ENCODE results near the gene VPS9D1. TPM values are rescaled to one million over a fixed set of nuclear protein-coding genes. Genes with fewer than 3 reads are reported as not detected.

Gene VPS9D1
- total and polyA plus RNA-seq, 4 donors = 3.6 to 7.2 (median 4.1) TPM

DNA sequence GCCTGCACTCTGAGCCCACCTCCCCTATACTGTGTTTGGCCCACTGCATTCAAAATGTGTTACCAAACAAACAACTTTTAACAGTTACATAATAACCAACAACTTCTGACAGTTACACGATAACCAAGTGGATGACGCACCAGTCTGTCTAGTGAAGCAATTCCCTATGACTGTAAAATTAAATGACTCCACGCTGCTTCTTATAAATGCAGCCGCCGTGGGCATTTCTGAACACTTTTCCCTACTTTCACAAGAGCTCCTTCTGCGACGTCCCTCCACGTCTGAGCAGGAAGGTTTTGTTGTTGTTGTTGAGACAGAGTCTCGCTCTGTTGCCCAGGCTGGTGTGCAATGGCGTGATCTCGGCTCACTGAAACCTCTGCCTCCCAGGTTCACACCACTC is 28.2 kb upstream of the VPS9D1 start:
- TF ChIP-seq EGR1 (IDR thresholded peaks at IDR 0.05; ENCODE audit: low read depth in 2 of 2) (no peak), SP1 (IDR thresholded peaks at IDR 0.05) (no peak), RXRA (IDR thresholded peaks at IDR 0.05) (no peak), HNF4A (conservative IDR thresholded peaks at IDR 0.05) (no peak), NR2F2 (IDR thresholded peaks at IDR 0.05) (no peak)
- TF ChIP-seq, protein P1, sequence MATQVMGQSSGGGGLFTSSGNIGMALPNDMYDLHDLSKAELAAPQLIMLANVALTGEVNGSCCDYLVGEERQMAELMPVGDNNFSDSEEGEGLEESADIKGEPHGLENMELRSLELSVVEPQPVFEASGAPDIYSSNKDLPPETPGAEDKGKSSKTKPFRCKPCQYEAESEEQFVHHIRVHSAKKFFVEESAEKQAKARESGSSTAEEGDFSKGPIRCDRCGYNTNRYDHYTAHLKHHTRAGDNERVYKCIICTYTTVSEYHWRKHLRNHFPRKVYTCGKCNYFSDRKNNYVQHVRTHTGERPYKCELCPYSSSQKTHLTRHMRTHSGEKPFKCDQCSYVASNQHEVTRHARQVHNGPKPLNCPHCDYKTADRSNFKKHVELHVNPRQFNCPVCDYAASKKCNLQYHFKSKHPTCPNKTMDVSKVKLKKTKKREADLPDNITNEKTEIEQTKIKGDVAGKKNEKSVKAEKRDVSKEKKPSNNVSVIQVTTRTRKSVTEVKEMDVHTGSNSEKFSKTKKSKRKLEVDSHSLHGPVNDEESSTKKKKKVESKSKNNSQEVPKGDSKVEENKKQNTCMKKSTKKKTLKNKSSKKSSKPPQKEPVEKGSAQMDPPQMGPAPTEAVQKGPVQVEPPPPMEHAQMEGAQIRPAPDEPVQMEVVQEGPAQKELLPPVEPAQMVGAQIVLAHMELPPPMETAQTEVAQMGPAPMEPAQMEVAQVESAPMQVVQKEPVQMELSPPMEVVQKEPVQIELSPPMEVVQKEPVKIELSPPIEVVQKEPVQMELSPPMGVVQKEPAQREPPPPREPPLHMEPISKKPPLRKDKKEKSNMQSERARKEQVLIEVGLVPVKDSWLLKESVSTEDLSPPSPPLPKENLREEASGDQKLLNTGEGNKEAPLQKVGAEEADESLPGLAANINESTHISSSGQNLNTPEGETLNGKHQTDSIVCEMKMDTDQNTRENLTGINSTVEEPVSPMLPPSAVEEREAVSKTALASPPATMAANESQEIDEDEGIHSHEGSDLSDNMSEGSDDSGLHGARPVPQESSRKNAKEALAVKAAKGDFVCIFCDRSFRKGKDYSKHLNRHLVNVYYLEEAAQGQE (IDR thresholded peaks at IDR 0.05) = no peak
- TF ChIP-seq, protein P2, sequence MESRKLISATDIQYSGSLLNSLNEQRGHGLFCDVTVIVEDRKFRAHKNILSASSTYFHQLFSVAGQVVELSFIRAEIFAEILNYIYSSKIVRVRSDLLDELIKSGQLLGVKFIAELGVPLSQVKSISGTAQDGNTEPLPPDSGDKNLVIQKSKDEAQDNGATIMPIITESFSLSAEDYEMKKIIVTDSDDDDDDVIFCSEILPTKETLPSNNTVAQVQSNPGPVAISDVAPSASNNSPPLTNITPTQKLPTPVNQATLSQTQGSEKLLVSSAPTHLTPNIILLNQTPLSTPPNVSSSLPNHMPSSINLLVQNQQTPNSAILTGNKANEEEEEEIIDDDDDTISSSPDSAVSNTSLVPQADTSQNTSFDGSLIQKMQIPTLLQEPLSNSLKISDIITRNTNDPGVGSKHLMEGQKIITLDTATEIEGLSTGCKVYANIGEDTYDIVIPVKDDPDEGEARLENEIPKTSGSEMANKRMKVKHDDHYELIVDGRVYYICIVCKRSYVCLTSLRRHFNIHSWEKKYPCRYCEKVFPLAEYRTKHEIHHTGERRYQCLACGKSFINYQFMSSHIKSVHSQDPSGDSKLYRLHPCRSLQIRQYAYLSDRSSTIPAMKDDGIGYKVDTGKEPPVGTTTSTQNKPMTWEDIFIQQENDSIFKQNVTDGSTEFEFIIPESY (IDR thresholded peaks at IDR 0.05) = no peak
- TF ChIP-seq, protein P3, sequence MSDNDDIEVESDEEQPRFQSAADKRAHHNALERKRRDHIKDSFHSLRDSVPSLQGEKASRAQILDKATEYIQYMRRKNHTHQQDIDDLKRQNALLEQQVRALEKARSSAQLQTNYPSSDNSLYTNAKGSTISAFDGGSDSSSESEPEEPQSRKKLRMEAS (IDR thresholded peaks at IDR 0.05) = no peak
- WGBS = 94% methylated on average over 11 of the region's 11 CpGs
- no peaks in the 10 kb centered on the region for H3K9me3 ChIP-seq (ENCODE audit: control insufficient read depth in 4 of 4, low read length in 3 of 4)
- H3K9ac ChIP-seq (ENCODE audit: low read depth in 1 of 2, low read length in 2 of 2) = no peak overlapping the region
- H3K36me3 ChIP-seq (ENCODE audit: control insufficient read depth in 4 of 4, insufficient read depth in 3 of 4, low read depth in 1 of 4, low read length in 3 of 4) = peaks cover 3 to 31% (median 13%) of the 10 kb centered on the region in 4 donors
- H3K27ac ChIP-seq (ENCODE audit: low read depth in 1 of 2, low read length in 2 of 2) = no peak overlapping the region
- H3K4me1 ChIP-seq (ENCODE audit: control insufficient read depth in 4 of 4, insufficient read depth in 4 of 4, low read length in 3 of 4) = no peaks in the 10 kb centered on the region
- H3K4me3 ChIP-seq (ENCODE audit: low read depth in 1 of 3, low read length in 3 of 3) = no peak overlapping the region
- DNase-seq (ENCODE audit: low spot score) = no peak
- no peaks in the 10 kb centered on the region for H3K27me3 ChIP-seq (ENCODE audit: control insufficient read depth in 4 of 4, insufficient read depth in 4 of 4, low read length in 3 of 4)

DNA sequence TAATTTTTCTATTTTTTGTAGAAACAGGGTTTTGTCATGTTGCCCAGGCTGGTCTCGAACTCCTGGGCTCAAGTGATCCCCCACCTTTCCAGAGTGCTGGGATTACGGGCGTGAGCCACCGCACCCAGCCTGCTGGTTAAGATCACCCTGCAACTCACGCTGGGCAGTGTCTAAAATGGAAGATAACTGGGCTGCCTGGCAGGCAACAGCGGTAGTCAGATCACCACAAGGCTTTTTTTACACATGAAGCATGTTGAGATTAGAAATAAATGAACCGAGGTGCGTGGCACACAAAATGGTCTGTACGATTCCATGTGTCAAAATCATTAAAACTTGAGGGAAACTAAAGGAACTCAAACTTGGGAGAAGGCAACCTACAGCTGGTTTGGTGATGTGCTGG is 27.4 kb upstream of the VPS9D1 start:
- H3K27me3 ChIP-seq (ENCODE audit: control insufficient read depth in 4 of 4, insufficient read depth in 4 of 4, low read length in 3 of 4) = no peaks in the 10 kb centered on the region
- H3K4me3 ChIP-seq (ENCODE audit: low read depth in 1 of 3, low read length in 3 of 3) = no peak overlapping the region
- no peak overlapping the region for H3K27ac ChIP-seq (ENCODE audit: low read depth in 1 of 2, low read length in 2 of 2)
- 93% methylated on average over 9 of the region's 9 CpGs for WGBS
- H3K9me3 ChIP-seq (ENCODE audit: control insufficient read depth in 4 of 4, low read length in 3 of 4) = no peaks in the 10 kb centered on the region
- peaks cover 3 to 31% (median 13%) of the 10 kb centered on the region in 4 donors for H3K36me3 ChIP-seq (ENCODE audit: control insufficient read depth in 4 of 4, insufficient read depth in 3 of 4, low read depth in 1 of 4, low read length in 3 of 4)
- no peak for DNase-seq (ENCODE audit: low spot score)
- TF ChIP-seq, protein P1 (IDR thresholded peaks at IDR 0.05) = no peak
- TF ChIP-seq YY1 (IDR thresholded peaks at IDR 0.05) = no peak
- TF ChIP-seq HNF4G (IDR thresholded peaks at IDR 0.05) = no peak
- TF ChIP-seq, protein P3 (IDR thresholded peaks at IDR 0.05) = no peak
- no peak for TF ChIP-seq SP1 (IDR thresholded peaks at IDR 0.05)
- TF ChIP-seq, protein P4, sequence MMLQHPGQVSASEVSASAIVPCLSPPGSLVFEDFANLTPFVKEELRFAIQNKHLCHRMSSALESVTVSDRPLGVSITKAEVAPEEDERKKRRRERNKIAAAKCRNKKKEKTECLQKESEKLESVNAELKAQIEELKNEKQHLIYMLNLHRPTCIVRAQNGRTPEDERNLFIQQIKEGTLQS (IDR thresholded peaks at IDR 0.05) = no peak
- TF ChIP-seq EGR1 (IDR thresholded peaks at IDR 0.05; ENCODE audit: low read depth in 2 of 2) = no peak
- no peak for TF ChIP-seq JUND (IDR thresholded peaks at IDR 0.05)
- TF ChIP-seq FOXA2 (IDR thresholded peaks at IDR 0.05) = no peak
- no peak for TF ChIP-seq TAF1 (conservative IDR thresholded peaks at IDR 0.05)
- no peak for TF ChIP-seq HNF4A (conservative IDR thresholded peaks at IDR 0.05)
- no peak for TF ChIP-seq FOXA1 (IDR thresholded peaks at IDR 0.05)
- no peak for TF ChIP-seq NR2F2 (IDR thresholded peaks at IDR 0.05)
- TF ChIP-seq, protein P2 (IDR thresholded peaks at IDR 0.05) = no peak
- TF ChIP-seq, protein P5, sequence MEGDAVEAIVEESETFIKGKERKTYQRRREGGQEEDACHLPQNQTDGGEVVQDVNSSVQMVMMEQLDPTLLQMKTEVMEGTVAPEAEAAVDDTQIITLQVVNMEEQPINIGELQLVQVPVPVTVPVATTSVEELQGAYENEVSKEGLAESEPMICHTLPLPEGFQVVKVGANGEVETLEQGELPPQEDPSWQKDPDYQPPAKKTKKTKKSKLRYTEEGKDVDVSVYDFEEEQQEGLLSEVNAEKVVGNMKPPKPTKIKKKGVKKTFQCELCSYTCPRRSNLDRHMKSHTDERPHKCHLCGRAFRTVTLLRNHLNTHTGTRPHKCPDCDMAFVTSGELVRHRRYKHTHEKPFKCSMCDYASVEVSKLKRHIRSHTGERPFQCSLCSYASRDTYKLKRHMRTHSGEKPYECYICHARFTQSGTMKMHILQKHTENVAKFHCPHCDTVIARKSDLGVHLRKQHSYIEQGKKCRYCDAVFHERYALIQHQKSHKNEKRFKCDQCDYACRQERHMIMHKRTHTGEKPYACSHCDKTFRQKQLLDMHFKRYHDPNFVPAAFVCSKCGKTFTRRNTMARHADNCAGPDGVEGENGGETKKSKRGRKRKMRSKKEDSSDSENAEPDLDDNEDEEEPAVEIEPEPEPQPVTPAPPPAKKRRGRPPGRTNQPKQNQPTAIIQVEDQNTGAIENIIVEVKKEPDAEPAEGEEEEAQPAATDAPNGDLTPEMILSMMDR (IDR thresholded peaks at IDR 0.05; ENCODE audit: low read depth, low read length, missing input control) = no peak
- TF ChIP-seq GABPA (IDR thresholded peaks at IDR 0.05 in 1 of 2, conservative IDR thresholded peaks at IDR 0.05 in 1 of 2) = no peak
- TF ChIP-seq RXRA (IDR thresholded peaks at IDR 0.05) = no peak
- TF ChIP-seq RAD21 (IDR thresholded peaks at IDR 0.05) = no peak
- no peaks in the 10 kb centered on the region for H3K4me1 ChIP-seq (ENCODE audit: control insufficient read depth in 4 of 4, insufficient read depth in 4 of 4, low read length in 3 of 4)
- no peak overlapping the region for H3K9ac ChIP-seq (ENCODE audit: low read depth in 1 of 2, low read length in 2 of 2)

Data from liver (tissue), 9 donors.